Kasumi-1 (cell line): Measurements from ENCODE around the gene RPS8.
A peak's percentile ranks its signal among the peaks of the same experiment; 100 is the strongest.
"Not testable (repeated sequence)": the region's sequence is repeated elsewhere in the genome, so short reads cannot be mapped to it uniquely, and the experiment has no call there.

Experiments
- DNase-seq, 2 experiments: peaks; one replicate each; lab custom pipeline; 2025; lab: John Stamatoyannopoulos, UW

Gene RPS8

GRCh38 chr1:44820328-44821239 is 45.2 kb downstream of the RPS8 start:
- no peak for DNase-seq

GRCh38 chr1:44821240-44821715 is 45.9 kb downstream of the RPS8 start:
- DNase-seq, result no peak

DNA sequence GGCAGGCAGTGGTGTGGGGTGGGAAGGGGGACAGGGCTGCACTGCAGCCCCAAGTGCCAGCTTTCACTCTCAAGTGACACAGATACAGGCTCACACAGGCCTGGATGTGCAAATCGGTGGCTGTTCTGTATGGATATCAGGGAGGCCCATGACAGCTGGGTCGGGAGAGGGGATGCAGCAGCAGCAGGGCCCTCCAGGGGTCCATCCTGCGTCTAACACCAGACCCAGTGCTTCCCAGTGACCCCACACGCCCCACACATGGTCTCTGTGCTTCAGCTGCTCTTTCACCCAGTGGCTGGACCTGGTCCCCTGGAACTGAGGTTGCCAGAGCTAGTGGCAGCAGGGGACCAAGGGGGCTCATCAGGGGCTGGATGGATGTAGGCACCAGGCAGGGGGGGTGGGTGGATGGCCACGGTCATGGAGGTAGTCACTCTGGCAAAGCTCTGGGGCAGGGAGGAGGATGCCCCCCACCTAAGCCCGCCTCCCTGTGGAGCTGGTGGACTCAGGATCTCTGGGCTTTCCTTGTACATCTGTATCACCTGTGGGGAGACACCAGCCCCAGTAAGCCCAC is 46.9 kb downstream of the RPS8 start:
- no peak for DNase-seq

DNA sequence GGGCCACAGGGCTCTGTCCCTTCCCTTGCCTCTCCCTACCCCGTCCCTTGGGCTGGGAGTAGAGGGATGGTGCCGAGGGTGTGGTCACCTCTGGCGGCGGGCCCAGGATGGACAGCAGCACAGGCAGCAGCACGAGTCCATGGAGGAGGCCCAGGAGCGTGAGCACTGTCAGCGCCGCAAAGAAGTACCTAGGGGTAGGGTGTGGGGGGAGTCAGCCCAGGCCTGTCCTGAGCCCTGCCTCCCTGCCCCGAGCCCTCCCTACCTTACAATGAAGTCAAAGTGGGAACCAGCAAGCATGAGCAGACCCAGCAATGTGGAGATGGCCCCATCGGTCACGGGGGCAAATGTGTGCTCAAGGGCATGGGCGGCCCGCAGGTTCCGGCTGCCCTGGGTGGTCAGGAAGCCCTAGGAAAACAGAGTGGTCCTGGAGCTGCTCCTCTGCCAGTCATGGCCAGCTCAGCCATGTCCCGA is 47.7 kb downstream of the RPS8 start:
- no peak for DNase-seq

GRCh38 chr1:44824392-44824791 is 49.1 kb downstream of the RPS8 start:
- DNase-seq, result not testable (repeated sequence)

GRCh38 chr1:44826375-44827196 is 51.2 kb downstream of the RPS8 start:
- peak; percentile 94 for DNase-seq

DNA sequence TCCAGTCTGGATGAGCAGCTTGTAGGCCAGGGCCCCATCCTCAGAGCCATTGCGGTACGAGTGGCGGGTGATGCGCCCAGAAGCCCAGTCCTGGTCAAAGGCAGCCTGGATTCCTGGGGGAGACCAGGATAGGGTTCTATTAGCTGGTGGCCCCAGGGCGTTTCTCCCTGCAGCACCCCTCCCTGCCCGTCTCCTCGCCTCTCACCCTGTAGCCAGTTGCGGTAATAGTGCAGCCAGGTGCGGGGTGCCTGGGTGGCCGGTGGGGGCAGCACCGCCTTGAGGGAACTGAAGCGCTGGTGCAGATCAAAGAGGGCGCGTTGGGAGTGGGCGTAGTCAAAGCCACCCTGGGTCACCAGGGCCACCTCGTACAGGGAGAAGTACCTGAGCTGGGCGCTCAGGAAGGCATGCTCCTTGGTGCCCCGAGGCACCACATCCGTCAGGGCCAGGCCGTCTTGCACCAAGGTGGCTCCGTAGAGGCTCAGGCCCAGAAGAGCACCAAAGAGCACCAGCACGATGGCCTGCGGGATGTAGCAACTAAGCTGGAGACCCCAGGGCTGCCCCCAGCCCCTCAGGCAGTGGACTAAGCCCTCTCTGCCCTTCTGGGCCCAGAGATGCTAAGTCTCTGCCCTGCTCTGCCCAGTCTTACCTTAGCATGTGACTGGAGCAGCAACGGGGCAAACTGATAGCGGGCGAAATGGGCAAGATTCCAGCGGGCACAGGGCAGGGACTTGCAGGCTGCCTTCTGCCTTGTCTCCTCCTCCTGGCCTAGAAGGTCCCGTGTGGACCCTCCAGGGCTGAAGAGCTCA is 52.1 kb downstream of the RPS8 start:
- DNase-seq, result no peak

- DNase-seq, result no peak
These were observed 52.8 kb downstream of the RPS8 start for GRCh38 chr1:44828003-44828651.
